Neural progenitor cell (in vitro differentiated cells): ENCODE data around the gene KNDC1. TPM values are rescaled to one million over a fixed set of nuclear protein-coding genes. Genes with fewer than 3 reads are reported as not detected.

Experiments used
- DNase-seq: peaks from one replicate; pipeline ENCODE4 v3.0.0-alpha.2; 2016; ENCODE audit warnings: low spot score
- H2AFZ ChIP-seq: fragments of 200-600 bp; sonication (generic); replicated peaks from 2 replicates; pipeline ENCODE4 v1.6.1; 2016; ENCODE audit warnings: antibody characterized with exemption
- H3F3A ChIP-seq: fragments of 200-600 bp; sonication (generic); 2 replicates; pipeline ENCODE4 v1.6.1; 2016; ENCODE audit warnings: antibody characterized with exemption, low read depth
- H3K27ac ChIP-seq: fragments of 200-600 bp; sonication (generic); 2 replicates; pipeline ENCODE4 v1.5.1; 2016; ENCODE audit warnings: mild to moderate bottlenecking
- H3K27me3 ChIP-seq: fragments of 200-600 bp; sonication (generic); 2 replicates; pipeline ENCODE4 v1.6.1; 2016; ENCODE audit warnings: mild to moderate bottlenecking, moderate library complexity
- H3K36me3 ChIP-seq: fragments of 200-600 bp; sonication (generic); 2 replicates; pipeline ENCODE4 v1.5.1; 2016
- H3K4me1 ChIP-seq: fragments of 200-600 bp; sonication (generic); 2 replicates; pipeline ENCODE4 v1.6.1; 2016; ENCODE audit warnings: mixed run types
- H3K4me2 ChIP-seq: fragments of 200-600 bp; sonication (generic); 2 replicates; pipeline ENCODE4 v1.6.1; 2016
- H3K4me3 ChIP-seq: fragments of 200-600 bp; sonication (generic); 2 replicates; pipeline ENCODE4 v1.5.1; 2016
- H3K79me2 ChIP-seq: fragments of 200-600 bp; sonication (generic); 2 replicates; pipeline ENCODE4 v1.6.1; 2016; ENCODE audit warnings: low read depth
- H3K9ac ChIP-seq: fragments of 200-600 bp; sonication (generic); 2 replicates; pipeline ENCODE4 v1.6.1; 2016
- H3K9me3 ChIP-seq: fragments of 200-600 bp; sonication (generic); 2 replicates; pipeline ENCODE4 v1.5.1; 2016; ENCODE audit warnings: low read depth
- H4K20me1 ChIP-seq: fragments of 200-600 bp; sonication (generic); 2 replicates; pipeline ENCODE4 v1.6.1; 2016; ENCODE audit warnings: low read depth
- H3K27ac Mint-ChIP-seq: 3 replicates; pipeline ENCODE4 v1.8.0; 2021; ENCODE audit warnings: mixed read lengths
- H3K27me3 Mint-ChIP-seq: 2 replicates; pipeline ENCODE4 v1.8.0; 2022; ENCODE audit warnings: low read depth, mild to moderate bottlenecking, inconsistent platforms, moderate library complexity, mixed read lengths; ENCODE audit not compliant: insufficient read depth
- H3K36me3 Mint-ChIP-seq: 3 replicates; pipeline ENCODE4 v1.8.0; 2021; ENCODE audit warnings: mixed read lengths
- H3K4me1 Mint-ChIP-seq: 3 replicates; pipeline ENCODE4 v1.8.0; 2021; ENCODE audit warnings: mixed read lengths
- H3K4me3 Mint-ChIP-seq: 3 replicates; pipeline ENCODE4 v1.8.0; 2021; ENCODE audit warnings: mild to moderate bottlenecking, moderate library complexity, mixed read lengths
- H3K9me3 Mint-ChIP-seq: 3 replicates; pipeline ENCODE4 v1.8.0; 2020; ENCODE audit warnings: mixed read lengths
- EZH2 ChIP-seq: fragments of 200-600 bp; sonication (generic); IDR thresholded peaks from 2 replicates; pipeline ENCODE4 v1.6.1; 2017; ENCODE audit warnings: antibody characterized with exemption, mild to moderate bottlenecking, moderate library complexity
- EZH2phosphoT487 ChIP-seq: fragments of 200-600 bp; sonication (generic); IDR thresholded peaks from 2 replicates; pipeline ENCODE4 v1.6.1; 2017; ENCODE audit warnings: antibody characterized with exemption
- total RNA-seq: library from RNA; depleted of rRNA; stranded (reverse); fragments of >200 nt; gene quantifications from 2 replicates; pipeline ENCODE4 v1.2.3, GENCODE V29; 2015; ENCODE audit warnings: low replicate concordance
- TF ChIP-seq, protein P1 (sequence below): fragments of 200-600 bp; sonication (generic); IDR thresholded peaks from 2 replicates; pipeline ENCODE4 v1.5.1; 2017; ENCODE audit warnings: antibody characterized with exemption, mild to moderate bottlenecking

Gene KNDC1
- total RNA-seq, 1 donor from 2014 or later: 1.8 TPM

DNA sequence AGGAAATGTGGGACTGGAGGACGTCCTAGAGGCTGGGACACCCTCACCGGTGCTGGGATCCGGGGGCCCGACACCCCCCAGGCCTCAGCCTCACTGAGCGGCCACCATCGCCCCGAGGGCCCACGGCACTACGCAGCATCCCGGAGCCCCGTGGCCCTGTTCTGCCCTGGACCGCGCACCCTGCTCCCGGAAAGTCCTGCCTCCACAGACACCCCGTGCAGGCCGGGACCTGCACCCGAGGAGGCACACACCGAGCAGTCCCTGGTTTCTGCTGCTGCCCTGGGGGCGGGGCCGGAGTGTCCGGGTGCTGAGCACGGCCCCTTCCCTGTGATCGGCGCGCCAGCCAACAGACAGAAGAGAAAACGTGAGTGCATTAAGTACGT lies 18.1 kb upstream of the KNDC1 start:
- Histone ChIP-seq H3K27me3 (no peaks in the 10 kb centered on the region), H3K9ac (no peak overlapping the region), H3K27ac (no peak overlapping the region), H4K20me1 (no peaks in the 10 kb centered on the region), H3K9me3 (no peaks in the 10 kb centered on the region), H3K4me3 (no peak overlapping the region), H3K36me3 (no peaks in the 10 kb centered on the region), H2AFZ (no peak overlapping the region), H3F3A (no peaks in the 10 kb centered on the region), H3K4me2 (no peak overlapping the region), H3K79me2 (no peaks in the 10 kb centered on the region), H3K4me1 (peaks cover 4% of the 10 kb centered on the region)
- no peak for DNase-seq
- H3K27ac Mint-ChIP-seq: no peak overlapping the region
- no peaks in the 10 kb centered on the region for H3K36me3 Mint-ChIP-seq
- TF ChIP-seq EZH2 (no peak), EZH2phosphoT487 (no peak)
- TF ChIP-seq, protein P1, sequence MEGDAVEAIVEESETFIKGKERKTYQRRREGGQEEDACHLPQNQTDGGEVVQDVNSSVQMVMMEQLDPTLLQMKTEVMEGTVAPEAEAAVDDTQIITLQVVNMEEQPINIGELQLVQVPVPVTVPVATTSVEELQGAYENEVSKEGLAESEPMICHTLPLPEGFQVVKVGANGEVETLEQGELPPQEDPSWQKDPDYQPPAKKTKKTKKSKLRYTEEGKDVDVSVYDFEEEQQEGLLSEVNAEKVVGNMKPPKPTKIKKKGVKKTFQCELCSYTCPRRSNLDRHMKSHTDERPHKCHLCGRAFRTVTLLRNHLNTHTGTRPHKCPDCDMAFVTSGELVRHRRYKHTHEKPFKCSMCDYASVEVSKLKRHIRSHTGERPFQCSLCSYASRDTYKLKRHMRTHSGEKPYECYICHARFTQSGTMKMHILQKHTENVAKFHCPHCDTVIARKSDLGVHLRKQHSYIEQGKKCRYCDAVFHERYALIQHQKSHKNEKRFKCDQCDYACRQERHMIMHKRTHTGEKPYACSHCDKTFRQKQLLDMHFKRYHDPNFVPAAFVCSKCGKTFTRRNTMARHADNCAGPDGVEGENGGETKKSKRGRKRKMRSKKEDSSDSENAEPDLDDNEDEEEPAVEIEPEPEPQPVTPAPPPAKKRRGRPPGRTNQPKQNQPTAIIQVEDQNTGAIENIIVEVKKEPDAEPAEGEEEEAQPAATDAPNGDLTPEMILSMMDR: no peak
- H3K4me1 Mint-ChIP-seq: peaks cover 23% of the 10 kb centered on the region
- no peak overlapping the region for H3K4me3 Mint-ChIP-seq
- peaks cover 3% of the 10 kb centered on the region for H3K27me3 Mint-ChIP-seq
- H3K9me3 Mint-ChIP-seq: no peaks in the 10 kb centered on the region

DNA sequence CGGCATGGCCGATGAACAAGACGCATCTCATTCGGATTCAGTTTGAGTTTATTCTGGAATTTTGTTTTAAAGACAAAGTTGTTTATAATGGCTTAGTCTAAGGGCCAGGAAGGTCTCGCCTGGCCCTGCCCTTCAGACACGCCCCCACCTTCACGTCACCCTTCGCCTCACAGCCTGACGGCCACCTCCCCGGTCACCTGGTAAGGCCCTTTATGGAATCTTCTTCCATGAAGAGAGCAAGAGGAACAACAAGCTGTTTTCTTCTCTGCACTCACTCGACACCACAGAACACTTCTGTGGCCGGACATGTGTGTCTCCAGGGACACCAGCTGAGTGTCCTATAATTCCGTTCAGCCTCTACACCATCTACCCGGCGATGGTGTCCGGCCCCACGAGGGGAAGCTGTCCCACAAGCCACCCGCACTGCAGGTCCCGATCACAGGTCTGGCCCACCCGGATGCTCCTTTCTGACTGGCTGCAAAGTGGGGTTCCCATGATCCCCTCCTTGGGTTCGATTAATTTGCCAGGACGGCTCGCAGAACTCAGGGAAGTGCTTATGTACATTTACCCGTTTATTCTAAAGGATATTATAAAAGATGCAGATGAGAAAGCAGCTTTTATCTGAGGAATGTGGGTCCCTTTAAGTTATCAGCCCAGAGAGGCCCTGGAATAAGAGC lies 17.4 kb upstream of the KNDC1 start:
- Histone ChIP-seq H3K79me2 (no peaks in the 10 kb centered on the region), H3K36me3 (no peaks in the 10 kb centered on the region), H4K20me1 (no peaks in the 10 kb centered on the region), H2AFZ (no peak overlapping the region), H3K4me1 (peaks cover 4% of the 10 kb centered on the region), H3K9me3 (peaks cover 4% of the 10 kb centered on the region), H3K4me2 (no peak overlapping the region), H3K27me3 (no peaks in the 10 kb centered on the region), H3K27ac (no peak overlapping the region), H3K9ac (no peak overlapping the region), H3K4me3 (no peak overlapping the region), H3F3A (no peaks in the 10 kb centered on the region)
- peaks cover 23% of the 10 kb centered on the region for H3K4me1 Mint-ChIP-seq
- no peaks in the 10 kb centered on the region for H3K36me3 Mint-ChIP-seq
- no peak overlapping the region for H3K27ac Mint-ChIP-seq
- no peak overlapping the region for H3K4me3 Mint-ChIP-seq
- DNase-seq: no peak
- peaks cover 4% of the 10 kb centered on the region for H3K9me3 Mint-ChIP-seq
- TF ChIP-seq, protein P1: no peak
- TF ChIP-seq EZH2 (no peak), EZH2phosphoT487 (no peak)
- peaks cover 9% of the 10 kb centered on the region for H3K27me3 Mint-ChIP-seq

DNA sequence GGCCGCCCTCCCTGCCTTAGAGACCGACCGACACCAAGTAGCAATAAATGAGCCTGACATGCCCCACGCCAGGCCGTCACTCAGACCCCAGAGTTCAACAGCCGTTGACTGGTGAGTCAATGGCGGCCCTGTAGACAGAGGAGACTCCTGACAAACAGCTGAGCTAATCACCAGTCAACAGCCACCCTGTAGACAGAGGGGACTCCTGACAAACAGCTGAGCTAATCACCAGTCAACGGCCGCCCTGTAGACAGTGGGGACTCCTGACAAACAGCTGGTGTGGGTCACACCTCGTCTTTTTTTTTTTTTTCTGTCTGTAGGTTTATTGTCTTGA lies 16.9 kb upstream of the KNDC1 start:
- H3K79me2 ChIP-seq: no peaks in the 10 kb centered on the region
- H2AFZ ChIP-seq: no peak overlapping the region
- H3K9me3 ChIP-seq: peaks cover 9% of the 10 kb centered on the region
- no peak overlapping the region for H3K4me3 ChIP-seq
- H3K36me3 ChIP-seq: no peaks in the 10 kb centered on the region
- H3F3A ChIP-seq: no peaks in the 10 kb centered on the region
- Mint-ChIP-seq H3K36me3 (no peaks in the 10 kb centered on the region), H3K9me3 (peaks cover 9% of the 10 kb centered on the region), H3K4me3 (no peak overlapping the region), H3K27ac (no peak overlapping the region), H3K4me1 (peaks cover 23% of the 10 kb centered on the region), H3K27me3 (peaks cover 11% of the 10 kb centered on the region)
- no peaks in the 10 kb centered on the region for H3K27me3 ChIP-seq
- H3K4me1 ChIP-seq: peaks cover 4% of the 10 kb centered on the region
- DNase-seq: no peak
- no peak overlapping the region for H3K27ac ChIP-seq
- H3K9ac ChIP-seq: no peak overlapping the region
- TF ChIP-seq EZH2phosphoT487: no peak
- no peak for TF ChIP-seq EZH2
- TF ChIP-seq, protein P1: no peak
- H3K4me2 ChIP-seq: no peak overlapping the region
- no peaks in the 10 kb centered on the region for H4K20me1 ChIP-seq
